ENCODE data around the gene CAMK2D.

The CAMK2D gene

GRCh38 chr4:113635739-113636437 is 125.7 kb downstream of the CAMK2D start:
- no peak for DNase-seq

DNA sequence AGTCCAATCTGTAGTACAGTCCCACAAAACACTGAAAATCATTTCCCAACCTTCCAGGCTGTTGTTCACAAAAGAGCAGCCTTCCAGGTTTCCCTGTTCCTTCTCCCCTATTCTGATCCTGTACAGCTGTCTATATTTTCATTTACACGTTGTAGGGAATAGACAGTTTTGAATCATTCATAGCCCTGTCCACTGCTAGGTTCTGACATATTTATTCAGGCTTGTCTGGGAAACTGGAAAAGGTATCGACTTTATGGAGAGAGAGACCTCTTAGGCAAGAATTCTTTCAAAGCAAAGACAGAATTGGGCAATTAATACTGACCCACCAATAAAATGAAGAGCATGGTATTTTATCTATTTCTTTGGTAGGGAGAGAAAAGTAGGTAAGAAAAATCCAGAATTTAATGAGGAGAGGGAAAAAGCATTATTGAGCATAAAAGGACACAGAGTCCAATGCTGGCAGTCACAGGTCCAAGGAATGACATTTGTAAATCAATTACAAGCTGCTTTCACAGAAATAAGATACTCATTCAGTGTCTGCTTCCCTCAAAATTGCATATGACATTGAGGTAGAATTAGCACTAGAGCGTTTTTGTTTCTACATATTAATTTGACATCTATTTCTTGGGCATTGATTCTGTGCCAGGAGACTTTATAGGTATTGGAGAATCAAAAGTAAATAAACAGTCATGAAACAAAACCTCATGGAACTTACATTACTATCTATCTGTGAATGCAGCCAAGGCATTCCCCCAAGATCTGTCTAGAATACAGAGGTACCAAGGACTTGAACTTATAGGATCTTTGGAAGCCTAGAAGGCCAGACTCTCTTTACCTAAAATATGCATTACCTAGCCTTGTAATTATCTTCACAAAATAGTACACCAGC is 127.2 kb downstream of the CAMK2D start:
- DNase-seq: no peak

DNA sequence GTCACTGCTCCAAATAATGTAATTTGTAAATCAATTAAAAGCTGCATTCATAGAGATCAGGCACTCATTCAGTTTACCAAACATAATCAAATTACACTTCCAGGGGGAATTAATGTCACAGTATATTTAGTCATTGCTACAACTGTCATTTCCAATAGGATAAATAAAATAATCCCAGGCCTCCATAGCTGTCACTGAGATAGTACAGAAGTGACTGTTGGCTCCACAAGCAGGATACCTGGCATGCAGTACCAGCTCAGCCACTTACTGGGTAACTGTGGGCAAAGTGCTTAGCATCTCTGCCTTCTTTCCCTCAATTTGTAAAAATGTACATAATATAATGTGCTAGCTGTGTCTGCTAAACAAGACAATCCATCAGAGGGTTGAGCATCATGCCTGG is 128.1 kb downstream of the CAMK2D start:
- DNase-seq: peak in 1 of 2 experiments; percentile 52

DNA sequence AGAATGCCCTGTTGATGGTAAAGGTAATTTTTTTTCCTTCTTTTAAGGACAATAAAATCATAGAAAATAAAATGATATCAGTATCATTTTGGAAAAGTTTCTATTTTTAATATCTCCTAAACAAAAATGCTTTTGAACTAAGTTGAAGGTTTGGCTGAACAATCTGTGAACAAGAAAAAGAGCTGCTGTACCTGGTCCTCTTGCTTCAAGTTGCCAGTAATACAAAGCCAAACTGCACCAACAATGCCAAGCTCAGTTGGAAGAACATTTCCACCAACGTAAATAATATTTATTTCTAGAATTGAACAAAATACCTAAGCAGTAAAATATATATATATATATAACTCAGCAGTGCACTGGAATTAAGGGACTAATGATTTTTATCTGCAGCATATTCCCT is 132.8 kb downstream of the CAMK2D start:
- DNase-seq: no peak

DNA sequence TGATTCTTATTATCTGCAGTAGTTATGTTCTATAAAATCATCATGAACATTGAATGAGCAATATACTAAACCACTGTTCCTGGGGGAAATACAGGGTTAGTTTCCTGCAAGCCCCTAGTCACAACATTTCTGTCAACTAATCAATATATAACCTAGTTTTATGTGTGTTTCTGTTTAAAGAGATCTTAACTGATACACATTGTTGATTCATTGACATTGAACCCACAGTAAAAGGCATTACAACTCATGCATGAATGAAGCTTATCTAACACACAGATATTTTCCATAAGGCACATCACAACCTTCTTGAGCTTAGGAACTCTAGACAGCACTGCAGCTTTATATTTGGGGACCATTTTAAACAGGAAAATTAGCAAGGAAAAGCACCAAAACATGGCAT is 134.2 kb downstream of the CAMK2D start:
- no peak for DNase-seq

- no peak for DNase-seq
Measured at GRCh38 chr4:113625902-113626301, 135.6 kb downstream of the CAMK2D start.

DNA sequence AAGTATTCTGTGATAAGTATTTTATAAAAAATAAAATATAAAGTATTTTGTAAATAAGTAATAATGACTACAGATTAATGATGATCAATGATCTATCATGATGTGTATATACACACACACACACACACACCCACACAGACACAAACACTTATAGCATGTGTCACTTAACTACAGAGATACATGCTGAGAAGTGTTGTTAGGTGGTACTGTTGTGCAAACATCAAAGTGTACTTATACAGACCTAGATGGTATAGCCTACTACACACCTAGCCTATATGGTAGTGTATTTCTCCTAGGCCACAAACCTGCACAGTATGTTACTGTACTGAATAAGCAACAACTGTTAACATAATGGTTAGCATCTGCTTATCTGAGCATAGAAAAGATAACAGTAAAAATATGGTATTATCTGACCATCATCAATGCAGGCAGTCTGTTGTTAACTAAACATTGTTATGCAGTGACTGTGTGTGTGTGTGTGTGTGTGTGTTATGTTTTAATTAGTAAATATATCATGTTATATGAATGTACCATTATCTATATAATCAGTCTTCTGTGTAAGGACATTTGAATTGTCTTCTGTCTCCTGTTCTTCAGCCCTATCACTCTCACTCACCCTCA is 138.2 kb downstream of the CAMK2D start:
- DNase-seq: no peak

DNA sequence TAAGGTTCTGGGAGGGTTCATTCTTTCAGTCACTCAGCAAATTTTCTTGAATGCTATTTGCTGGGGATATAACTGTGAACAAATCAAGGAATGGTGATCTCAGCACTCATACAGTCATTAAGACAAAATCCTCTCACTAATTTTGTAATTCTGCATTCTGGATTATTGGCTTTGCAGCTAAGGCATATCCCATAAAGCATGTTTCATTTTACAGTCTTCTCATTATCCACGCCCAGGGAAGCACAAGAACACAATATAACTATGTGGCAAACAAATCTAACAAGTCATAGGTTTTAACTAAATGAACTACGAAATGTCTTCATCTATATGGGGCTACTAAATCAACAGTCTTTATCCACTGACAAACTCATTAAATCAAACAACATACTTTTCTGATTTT is 139.9 kb downstream of the CAMK2D start:
- no peak for DNase-seq

- no peak for DNase-seq
Measured at GRCh38 chr4:113620032-113620431, 141.5 kb downstream of the CAMK2D start.

DNA sequence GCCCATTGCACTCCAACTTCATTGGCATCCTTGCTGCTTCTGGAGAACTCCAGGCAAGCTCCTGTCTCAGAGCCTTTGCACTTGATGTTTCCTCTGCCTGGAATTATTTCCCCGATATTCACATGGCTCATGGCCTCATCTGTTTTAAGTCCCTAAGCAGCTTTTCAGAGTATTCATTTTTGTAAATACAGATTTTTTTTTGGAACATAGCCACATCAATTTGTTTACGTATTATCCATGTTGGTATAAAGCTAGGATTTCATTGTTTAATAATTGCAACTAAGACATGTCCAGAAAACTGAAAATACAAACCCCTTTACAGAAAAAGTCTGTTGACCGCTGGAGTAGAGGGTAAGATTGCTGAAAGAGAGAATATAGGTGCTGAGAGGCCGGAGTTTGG is 142.0 kb downstream of the CAMK2D start:
- DNase-seq: no peak

DNA sequence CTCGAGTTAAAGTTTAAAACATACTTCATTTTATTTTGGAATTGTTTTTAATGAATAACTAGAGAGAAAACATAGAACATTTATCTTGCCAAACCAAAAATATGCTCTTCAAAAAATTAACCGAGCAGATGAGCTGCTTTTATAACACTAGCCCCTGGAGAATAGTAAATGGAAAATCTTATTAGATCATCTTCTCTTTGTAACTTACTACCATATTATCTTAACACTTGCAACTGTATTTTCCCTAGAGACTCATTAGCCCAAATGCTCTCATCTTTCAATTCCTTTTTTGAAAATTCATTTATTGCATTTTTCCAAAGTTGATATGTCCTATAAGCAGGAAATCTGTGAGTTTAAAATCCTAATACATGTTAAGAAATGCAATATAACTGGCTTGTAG is 143.3 kb downstream of the CAMK2D start:
- no peak for DNase-seq

DNA sequence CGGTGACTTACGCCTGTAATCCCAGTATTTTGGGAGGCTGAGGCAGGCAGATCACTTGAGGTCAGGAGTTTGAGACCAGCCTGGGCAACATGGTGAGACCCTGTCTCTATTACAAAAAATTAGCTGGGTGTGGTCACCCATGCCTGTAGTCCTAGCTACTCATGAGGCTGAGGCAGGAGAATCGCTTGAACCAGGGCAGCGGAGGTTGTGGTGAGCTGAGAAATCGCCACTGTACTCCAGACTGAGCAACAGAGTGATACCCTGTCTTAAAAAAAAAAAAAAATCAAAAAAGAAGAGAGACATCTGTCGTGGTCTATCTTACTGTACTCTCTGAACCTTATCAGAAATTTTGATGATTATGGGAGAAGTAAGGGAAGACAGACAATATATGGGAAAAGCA is 144.3 kb downstream of the CAMK2D start:
- DNase-seq: no peak

DNA sequence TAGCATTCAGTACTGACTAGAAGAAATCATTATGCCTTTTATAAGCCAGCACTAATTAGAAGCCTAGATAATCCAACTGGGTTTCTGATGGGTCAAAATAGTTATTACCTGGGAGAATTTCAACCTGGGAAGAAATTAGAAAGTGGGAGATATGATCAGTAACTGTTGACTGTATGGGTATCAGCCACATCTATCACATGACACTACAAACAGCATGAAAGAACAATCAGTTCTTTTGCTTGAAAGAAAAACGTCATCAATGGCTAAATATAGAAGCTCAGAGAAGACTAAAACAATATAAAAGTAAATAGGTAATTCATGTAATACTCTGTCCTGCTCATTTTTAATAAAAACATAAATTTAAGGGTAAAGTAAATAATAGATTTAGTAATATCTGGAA is 145.1 kb downstream of the CAMK2D start:
- no peak for DNase-seq

DNA sequence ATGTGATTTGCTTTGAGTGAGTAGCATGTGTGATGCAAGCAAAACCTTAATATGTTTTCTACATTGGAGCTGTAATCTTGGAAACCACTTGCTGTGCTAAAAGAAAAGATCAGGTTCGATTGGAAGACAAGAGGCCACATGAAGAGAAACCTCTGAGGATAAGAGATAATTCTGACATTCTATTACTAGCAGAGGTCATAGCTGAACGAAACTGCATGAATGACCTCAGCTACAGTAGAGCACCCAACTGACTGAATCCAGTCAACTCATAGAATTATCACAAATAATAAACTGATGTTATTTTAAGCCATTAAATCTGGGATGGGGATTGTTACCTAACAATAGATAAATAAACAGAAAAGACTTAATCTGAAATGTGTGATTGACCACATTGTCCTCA is 147.1 kb downstream of the CAMK2D start:
- no peak for DNase-seq

GRCh38 chr4:113613503-113613902 is 148.0 kb downstream of the CAMK2D start:
- DNase-seq: no peak

GRCh38 chr4:113610537-113610936 is 151.0 kb downstream of the CAMK2D start:
- no peak for DNase-seq

DNA sequence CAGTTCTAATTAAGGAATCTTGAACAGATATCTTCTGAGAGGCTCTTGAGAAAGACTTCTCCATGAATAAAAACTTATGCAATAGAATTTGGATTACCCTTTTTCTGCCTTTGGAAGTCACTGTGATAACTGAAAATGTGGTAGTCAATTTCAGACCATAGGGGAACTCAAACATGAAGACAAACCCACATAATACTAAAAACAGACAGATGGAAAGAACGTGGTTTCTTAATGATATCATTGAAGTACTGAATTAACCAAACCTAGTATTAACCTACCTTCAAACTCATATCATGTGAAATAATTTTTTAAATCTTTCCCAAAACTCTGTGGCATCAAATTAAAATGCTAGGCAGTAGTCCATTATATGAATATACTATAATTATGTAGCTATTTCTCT is 153.5 kb downstream of the CAMK2D start:
- no peak for DNase-seq

DNA sequence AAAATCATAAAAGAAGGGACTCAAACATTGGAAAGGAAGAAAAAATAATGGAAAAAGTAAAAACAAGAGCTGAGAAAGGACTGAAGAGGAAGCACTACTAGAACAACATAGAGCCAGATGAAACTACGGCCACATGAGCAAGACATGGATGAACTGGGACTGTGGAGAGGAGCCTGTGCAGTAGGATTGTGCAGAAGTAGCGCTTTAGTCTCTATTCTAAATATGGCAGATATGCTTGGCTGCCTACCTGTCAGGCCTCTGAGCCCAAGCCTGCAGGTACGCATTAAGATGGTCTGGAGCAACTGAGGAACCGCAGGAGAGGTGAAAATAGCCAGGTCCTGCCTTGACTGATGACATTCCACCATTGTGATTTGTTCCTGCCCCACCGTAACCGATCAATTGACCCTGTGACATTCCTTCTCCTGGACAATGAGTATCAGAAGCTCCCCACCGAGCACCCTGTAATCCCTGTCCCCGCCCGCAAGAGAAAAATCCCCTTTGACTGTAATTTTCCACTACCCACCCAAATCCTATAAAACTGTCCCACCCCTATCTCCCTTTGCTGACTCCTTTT is 154.3 kb downstream of the CAMK2D start:
- DNase-seq: no peak

DNA sequence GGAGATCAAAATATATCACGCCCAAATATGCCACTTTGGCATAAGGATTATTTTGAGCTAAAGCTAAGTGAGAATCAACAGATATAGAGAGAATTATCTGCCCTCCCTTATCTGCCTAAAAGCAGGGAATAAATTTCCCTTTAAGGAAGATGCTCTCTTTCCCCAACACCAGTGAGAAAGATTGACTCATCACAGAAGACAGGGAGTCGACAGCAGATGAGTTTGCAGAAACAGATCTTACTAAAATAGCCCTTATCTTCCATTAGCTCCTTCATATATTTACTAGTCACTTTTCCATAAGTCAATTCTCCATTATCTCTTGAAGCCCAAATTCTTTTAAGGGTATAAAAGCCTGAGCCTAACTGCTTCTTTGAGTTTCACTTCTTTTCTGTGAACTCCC is 156.6 kb downstream of the CAMK2D start:
- DNase-seq: no peak

DNA sequence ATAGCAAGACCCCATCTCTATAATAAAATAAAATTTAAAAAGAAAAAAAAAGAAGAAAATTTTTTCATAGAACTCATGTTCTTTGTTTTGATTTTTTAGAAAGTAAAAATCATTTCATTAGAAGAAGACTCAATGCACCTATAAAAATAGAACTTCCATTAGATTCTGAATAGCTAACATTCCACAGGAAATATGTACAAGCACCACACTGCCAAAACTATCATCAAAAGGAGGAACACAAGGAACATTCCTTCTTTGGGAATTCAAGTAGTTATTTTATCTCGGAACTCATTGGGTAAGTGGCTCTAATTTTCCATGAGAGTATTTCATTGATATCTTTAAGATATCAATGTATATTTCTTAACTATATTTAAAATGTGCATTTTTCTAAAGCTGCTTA is 157.6 kb downstream of the CAMK2D start:
- DNase-seq: no peak

DNA sequence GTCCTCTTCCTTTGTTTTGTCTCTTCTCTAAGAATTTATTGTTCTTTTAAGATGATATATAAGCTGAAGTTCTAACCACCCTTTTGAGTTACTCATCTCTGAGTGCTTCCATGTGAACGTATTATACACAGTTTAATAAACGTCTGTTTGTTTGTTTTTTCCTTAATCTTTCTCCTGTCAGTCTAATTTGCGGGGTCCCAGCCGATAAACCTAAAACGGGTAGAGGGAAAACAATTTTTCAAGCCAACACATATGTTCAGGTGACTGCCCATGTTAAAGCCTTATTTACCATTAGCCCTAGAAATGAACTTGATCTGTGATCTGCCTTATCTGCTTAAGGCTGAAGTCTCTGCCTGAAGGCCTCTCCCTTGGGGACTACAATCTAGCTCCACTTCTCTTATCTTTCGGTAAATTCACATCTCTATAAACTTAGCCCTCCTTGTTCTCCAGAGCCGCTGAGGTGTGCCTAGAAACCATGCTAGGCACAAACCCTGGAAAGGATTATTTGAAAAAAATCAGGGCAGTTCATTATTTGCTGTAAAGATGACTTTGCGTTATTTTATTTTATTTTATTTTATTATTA is 158.8 kb downstream of the CAMK2D start:
- no peak for DNase-seq

GRCh38 chr4:113601636-113602035 is 159.9 kb downstream of the CAMK2D start:
- no peak for DNase-seq

DNA sequence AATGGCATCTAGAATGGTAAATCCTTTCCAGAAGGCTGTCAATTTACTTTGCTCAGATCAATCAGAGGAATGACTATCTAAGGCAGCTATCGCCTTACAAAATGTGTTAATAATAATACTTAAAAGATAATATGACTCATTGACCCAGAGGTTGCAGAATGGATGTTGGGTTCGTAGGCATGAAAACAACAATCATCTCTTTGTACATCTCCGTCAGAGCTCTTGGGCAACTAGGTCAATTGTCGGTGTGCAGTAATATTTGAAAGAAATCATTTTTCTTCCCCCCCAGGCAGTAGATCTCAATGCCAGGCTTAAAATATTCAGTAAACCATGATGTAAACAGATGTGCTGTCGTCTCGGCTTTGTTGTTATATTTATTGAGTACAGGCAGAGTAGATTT is 165.1 kb downstream of the CAMK2D start:
- no peak for DNase-seq

Data from NCI-H1930 (cell line).